ENCODE results near the gene FALEC. TPM values are rescaled to one million over a fixed set of nuclear protein-coding genes. Genes with fewer than 3 reads are reported as not detected.
A peak's percentile ranks its signal among the peaks of the same experiment; 100 is the strongest.

The FALEC gene
- total and polyA plus RNA-seq, 9 of the 15 experiments (the other 6 are each of a cell fraction or from before 2014, with no cell fraction given): 0.15 to 1.8 (median 0.53) TPM; not detected in 5

- TF ChIP-seq HSF4 (CRISPR knock-in tag; IDR thresholded peaks at IDR 0.05; ENCODE audit: borderline replicate concordance): no peak
- no peak for TF ChIP-seq IRF2 (CRISPR knock-in tag; IDR thresholded peaks at IDR 0.05)
- TF ChIP-seq, protein P1, sequence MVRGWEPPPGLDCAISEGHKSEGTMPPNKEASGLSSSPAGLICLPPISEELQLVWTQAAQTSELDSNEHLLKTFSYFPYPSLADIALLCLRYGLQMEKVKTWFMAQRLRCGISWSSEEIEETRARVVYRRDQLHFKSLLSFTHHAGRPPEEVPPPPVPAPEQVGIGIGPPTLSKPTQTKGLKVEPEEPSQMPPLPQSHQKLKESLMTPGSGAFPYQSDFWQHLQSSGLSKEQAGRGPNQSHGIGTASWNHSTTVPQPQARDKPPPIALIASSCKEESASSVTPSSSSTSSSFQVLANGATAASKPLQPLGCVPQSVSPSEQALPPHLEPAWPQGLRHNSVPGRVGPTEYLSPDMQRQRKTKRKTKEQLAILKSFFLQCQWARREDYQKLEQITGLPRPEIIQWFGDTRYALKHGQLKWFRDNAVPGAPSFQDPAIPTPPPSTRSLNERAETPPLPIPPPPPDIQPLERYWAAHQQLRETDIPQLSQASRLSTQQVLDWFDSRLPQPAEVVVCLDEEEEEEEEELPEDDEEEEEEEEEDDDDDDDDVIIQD (CRISPR knock-in tag; IDR thresholded peaks at IDR 0.05): no peak
- no peak for TF ChIP-seq ZKSCAN1 (IDR thresholded peaks at IDR 0.05; ENCODE audit: low read depth, low read length)
- TF ChIP-seq EGR1 (conservative IDR thresholded peaks at IDR 0.05): no peak
- TF ChIP-seq, protein P2, sequence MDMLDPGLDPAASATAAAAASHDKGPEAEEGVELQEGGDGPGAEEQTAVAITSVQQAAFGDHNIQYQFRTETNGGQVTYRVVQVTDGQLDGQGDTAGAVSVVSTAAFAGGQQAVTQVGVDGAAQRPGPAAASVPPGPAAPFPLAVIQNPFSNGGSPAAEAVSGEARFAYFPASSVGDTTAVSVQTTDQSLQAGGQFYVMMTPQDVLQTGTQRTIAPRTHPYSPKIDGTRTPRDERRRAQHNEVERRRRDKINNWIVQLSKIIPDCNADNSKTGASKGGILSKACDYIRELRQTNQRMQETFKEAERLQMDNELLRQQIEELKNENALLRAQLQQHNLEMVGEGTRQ (CRISPR knock-in tag; IDR thresholded peaks at IDR 0.05): peak; percentile 32; the same call in 1 of the 2 replicates
- TF ChIP-seq ATF6 (CRISPR knock-in tag; IDR thresholded peaks at IDR 0.05): peak; percentile 43; the same call in 1 of the 2 replicates
- peak; percentile 16; the same call in 1 of the 2 replicates for TF ChIP-seq GABPB1 (CRISPR knock-in tag; IDR thresholded peaks at IDR 0.05)
- TF ChIP-seq COPS2 (conservative IDR thresholded peaks at IDR 0.05): no peak
- TF ChIP-seq, protein P3, sequence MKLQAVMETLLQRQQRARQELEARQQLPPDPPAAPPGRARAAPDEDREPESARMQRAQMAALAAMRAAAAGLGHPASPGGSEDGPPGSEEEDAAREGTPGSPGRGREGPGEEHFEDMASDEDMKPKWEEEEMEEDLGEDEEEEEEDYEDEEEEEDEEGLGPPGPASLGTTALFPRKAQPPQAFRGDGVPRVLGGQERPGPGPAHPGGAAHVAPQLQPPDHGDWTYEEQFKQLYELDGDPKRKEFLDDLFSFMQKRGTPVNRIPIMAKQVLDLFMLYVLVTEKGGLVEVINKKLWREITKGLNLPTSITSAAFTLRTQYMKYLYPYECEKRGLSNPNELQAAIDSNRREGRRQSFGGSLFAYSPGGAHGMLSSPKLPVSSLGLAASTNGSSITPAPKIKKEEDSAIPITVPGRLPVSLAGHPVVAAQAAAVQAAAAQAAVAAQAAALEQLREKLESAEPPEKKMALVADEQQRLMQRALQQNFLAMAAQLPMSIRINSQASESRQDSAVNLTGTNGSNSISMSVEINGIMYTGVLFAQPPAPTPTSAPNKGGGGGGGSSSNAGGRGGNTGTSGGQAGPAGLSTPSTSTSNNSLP (IDR thresholded peaks at IDR 0.05; ENCODE audit: borderline replicate concordance, low read depth, low read length): no peak
- no peak for TF ChIP-seq SREBF2 (CRISPR knock-in tag; IDR thresholded peaks at IDR 0.05)
- no peak for TF ChIP-seq ELF2 (CRISPR knock-in tag; IDR thresholded peaks at IDR 0.05)
- TF ChIP-seq MLLT1 (IDR thresholded peaks at IDR 0.05): 0 out of 4 replicates have a peak, but pooled peaks of 1 of the 2 experiments have one; percentile 53
- TF ChIP-seq, protein P4, sequence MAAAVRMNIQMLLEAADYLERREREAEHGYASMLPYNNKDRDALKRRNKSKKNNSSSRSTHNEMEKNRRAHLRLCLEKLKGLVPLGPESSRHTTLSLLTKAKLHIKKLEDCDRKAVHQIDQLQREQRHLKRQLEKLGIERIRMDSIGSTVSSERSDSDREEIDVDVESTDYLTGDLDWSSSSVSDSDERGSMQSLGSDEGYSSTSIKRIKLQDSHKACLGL (CRISPR knock-in tag; IDR thresholded peaks at IDR 0.05; ENCODE audit: borderline replicate concordance, poor library complexity, severe bottlenecking): no peak
- TF ChIP-seq GTF2F1 (IDR thresholded peaks at IDR 0.05; ENCODE audit: low read depth, low read length): no peak
- no peak for TF ChIP-seq ZBED1 (IDR thresholded peaks at IDR 0.05)
- 0 out of 2 replicates have a peak, but pooled peaks have one; percentile 11 for TF ChIP-seq STAG1 (CRISPR knock-in tag; IDR thresholded peaks at IDR 0.05; ENCODE audit: borderline replicate concordance)
- peak; percentile 63 for TF ChIP-seq GATAD2B (IDR thresholded peaks at IDR 0.05; ENCODE audit: borderline replicate concordance)
Measured at GRCh38 chr1:150548632-150549495, 33.3 kb downstream of the FALEC start, which contains the start of gene ADAMTSL4 (continued).

Measured in K562 (cell line).